PC-9 (cell line): ENCODE results near the gene DNAJB14.

ENCODE experiments used
- EZH2 ChIP-seq: fragments of 200-600 bp; sonication (generic); IDR thresholded peaks from 2 replicates; pipeline ENCODE4 v1.8.0; 2017; ENCODE audit warnings: antibody characterized with exemption, low read depth
- TF ChIP-seq, protein P1 (sequence below): fragments of 200-600 bp; sonication (generic); conservative IDR thresholded peaks from 2 replicates; pipeline ENCODE4 v1.6.1; 2017; ENCODE audit warnings: mixed run types, antibody characterized with exemption, mild to moderate bottlenecking, moderate library complexity

DNA sequence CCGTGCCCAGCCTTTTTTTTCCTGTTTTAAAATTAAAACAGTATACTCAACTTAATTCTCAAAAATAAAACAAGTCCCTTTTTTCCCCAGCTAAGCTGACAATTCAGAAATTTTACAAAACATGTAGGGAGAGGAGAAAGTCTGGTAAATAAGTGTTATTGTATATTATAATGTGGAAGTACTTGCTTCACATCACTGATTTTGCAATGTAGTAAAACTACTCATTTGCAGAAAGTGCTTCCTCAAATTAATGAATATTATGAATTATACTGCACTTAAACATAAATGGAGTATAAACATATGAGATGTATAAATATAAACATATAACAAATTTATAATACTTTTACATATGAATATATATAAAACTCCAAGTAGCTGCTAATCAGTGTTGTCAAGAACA lies 15.3 kb upstream of the DNAJB14 start:
- TF ChIP-seq EZH2 = no peak
- TF ChIP-seq, protein P1, sequence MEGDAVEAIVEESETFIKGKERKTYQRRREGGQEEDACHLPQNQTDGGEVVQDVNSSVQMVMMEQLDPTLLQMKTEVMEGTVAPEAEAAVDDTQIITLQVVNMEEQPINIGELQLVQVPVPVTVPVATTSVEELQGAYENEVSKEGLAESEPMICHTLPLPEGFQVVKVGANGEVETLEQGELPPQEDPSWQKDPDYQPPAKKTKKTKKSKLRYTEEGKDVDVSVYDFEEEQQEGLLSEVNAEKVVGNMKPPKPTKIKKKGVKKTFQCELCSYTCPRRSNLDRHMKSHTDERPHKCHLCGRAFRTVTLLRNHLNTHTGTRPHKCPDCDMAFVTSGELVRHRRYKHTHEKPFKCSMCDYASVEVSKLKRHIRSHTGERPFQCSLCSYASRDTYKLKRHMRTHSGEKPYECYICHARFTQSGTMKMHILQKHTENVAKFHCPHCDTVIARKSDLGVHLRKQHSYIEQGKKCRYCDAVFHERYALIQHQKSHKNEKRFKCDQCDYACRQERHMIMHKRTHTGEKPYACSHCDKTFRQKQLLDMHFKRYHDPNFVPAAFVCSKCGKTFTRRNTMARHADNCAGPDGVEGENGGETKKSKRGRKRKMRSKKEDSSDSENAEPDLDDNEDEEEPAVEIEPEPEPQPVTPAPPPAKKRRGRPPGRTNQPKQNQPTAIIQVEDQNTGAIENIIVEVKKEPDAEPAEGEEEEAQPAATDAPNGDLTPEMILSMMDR = no peak
